ENCODE data around the gene GRIN2A. TPM values are rescaled to one million over a fixed set of nuclear protein-coding genes. Genes with fewer than 3 reads are reported as not detected.

GRIN2A gene
- total RNA-seq, 1 donor from 2014 or later = 0.09 TPM

GRCh38 chr16:9860876-9861275, 321.4 kb downstream of the GRIN2A start:
- no peak for TF ChIP-seq CTCF (IDR thresholded peaks at IDR 0.05)
- DNase-seq (no peak), ATAC-seq (no peak)
- Histone ChIP-seq H3K36me3 (no peaks in the 10 kb centered on the region), H3K27me3 (no peaks in the 10 kb centered on the region), H3K27ac (no peak overlapping the region), H3K4me1 (no peaks in the 10 kb centered on the region), H3K4me3 (no peak overlapping the region), H3K9me3 (no peaks in the 10 kb centered on the region)
- intact Hi-C loops (cut with DNase I) = no loop called here

- ATAC-seq (no peak), DNase-seq (no peak)
- no peaks in the 10 kb centered on the region for H3K36me3 ChIP-seq
- intact Hi-C loops (cut with DNase I) = no loop called here
- H3K4me3 ChIP-seq = no peak overlapping the region
- H3K9me3 ChIP-seq = no peaks in the 10 kb centered on the region
- no peaks in the 10 kb centered on the region for H3K4me1 ChIP-seq
- H3K27me3 ChIP-seq = no peaks in the 10 kb centered on the region
- H3K27ac ChIP-seq = no peak overlapping the region
- TF ChIP-seq CTCF (IDR thresholded peaks at IDR 0.05) = no peak
These were observed 322.4 kb downstream of the GRIN2A start for GRCh38 chr16:9859701-9860327.

GRCh38 chr16:9854675-9855074, 327.6 kb downstream of the GRIN2A start:
- Histone ChIP-seq H3K27ac (no peak overlapping the region), H3K9me3 (no peaks in the 10 kb centered on the region), H3K27me3 (no peaks in the 10 kb centered on the region), H3K36me3 (no peaks in the 10 kb centered on the region), H3K4me3 (no peak overlapping the region), H3K4me1 (no peaks in the 10 kb centered on the region)
- no peak for ATAC-seq
- no peak for TF ChIP-seq CTCF (IDR thresholded peaks at IDR 0.05)
- no peak for DNase-seq
- intact Hi-C loops (cut with DNase I) = no loop called here

GRCh38 chr16:9852003-9852402, 330.2 kb downstream of the GRIN2A start:
- TF ChIP-seq CTCF (IDR thresholded peaks at IDR 0.05) = no peak
- DNase-seq = no peak
- Histone ChIP-seq H3K27ac (no peak overlapping the region), H3K4me1 (no peaks in the 10 kb centered on the region), H3K4me3 (no peak overlapping the region), H3K36me3 (no peaks in the 10 kb centered on the region), H3K27me3 (no peaks in the 10 kb centered on the region), H3K9me3 (no peaks in the 10 kb centered on the region)
- ATAC-seq = no peak
- intact Hi-C loops (cut with DNase I) = no loop called here

- TF ChIP-seq CTCF (IDR thresholded peaks at IDR 0.05) = no peak
- no peak overlapping the region for H3K4me3 ChIP-seq
- no peaks in the 10 kb centered on the region for H3K4me1 ChIP-seq
- no peaks in the 10 kb centered on the region for H3K36me3 ChIP-seq
- DNase-seq (no peak), ATAC-seq (no peak)
- intact Hi-C loops (cut with DNase I) = no loop called here
- no peaks in the 10 kb centered on the region for H3K27me3 ChIP-seq
- H3K9me3 ChIP-seq = no peaks in the 10 kb centered on the region
- H3K27ac ChIP-seq = no peak overlapping the region
These were observed 331.4 kb downstream of the GRIN2A start for GRCh38 chr16:9850817-9851216.

Measured in upper lobe of right lung (tissue), 1 donor.